Measurements from ENCODE around the gene PAQR8. TPM values are rescaled to one million over a fixed set of nuclear protein-coding genes. Genes with fewer than 3 reads are reported as not detected.

Gene PAQR8
- total and polyA plus RNA-seq, 2 of the 13 experiments (the other 11 are each of a cell fraction or from before 2014, with no cell fraction given), result 37.7 to 50.7 TPM

DNA sequence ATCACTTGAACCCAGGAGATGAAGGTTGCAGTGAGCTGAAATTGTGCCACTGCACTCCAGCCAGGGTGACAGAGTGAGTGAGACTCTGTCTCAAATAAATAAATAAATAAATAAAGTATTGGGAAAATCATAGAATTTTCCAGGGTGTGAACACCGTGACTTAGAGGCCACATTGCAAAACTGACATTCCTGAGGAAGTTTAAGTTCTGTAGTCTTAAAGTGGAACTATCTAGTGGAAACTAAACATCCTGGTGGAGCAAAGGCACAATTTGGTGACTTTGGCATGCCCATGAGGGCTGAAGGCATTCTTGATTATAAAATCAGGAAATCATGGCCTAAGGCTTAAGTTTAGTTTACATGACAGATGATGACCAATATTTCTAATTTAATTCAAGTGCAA is 44.7 kb upstream of the PAQR8 start:
- Histone ChIP-seq H3K9me3 (ENCODE audit: low read length) (no peaks in the 10 kb centered on the region), H2AFZ (ENCODE audit: low read length) (no peak overlapping the region), H3K27me3 (ENCODE audit: control insufficient read depth in 1 of 2, insufficient read depth in 2 of 2, low read length in 2 of 2) (no peaks in the 10 kb centered on the region), H3K9ac (ENCODE audit: insufficient read depth, low read depth, low read length) (no peak overlapping the region), H3K4me2 (ENCODE audit: low read depth, low read length) (no peak overlapping the region), H3K4me1 (ENCODE audit: insufficient read depth, low read length) (peaks cover 36% of the 10 kb centered on the region), H3K79me2 (ENCODE audit: insufficient read depth, low read length) (no peaks in the 10 kb centered on the region), H3K36me3 (replicated peaks in 1 of 2; ENCODE audit: control insufficient read depth in 1 of 2, insufficient read depth in 2 of 2, low read length in 2 of 2) (no peaks in the 10 kb centered on the region), H3K27ac (ENCODE audit: extremely low read length, insufficient read depth, low read length) (no peak overlapping the region), H3K4me3 (replicated peaks in 1 of 3; ENCODE audit: insufficient read depth in 1 of 3, low read depth in 2 of 3, low read length in 3 of 3) (no peak overlapping the region), H4K20me1 (ENCODE audit: insufficient read depth, low read length) (no peaks in the 10 kb centered on the region)
- DNase-seq (ENCODE audit: low spot score) (no peak), ATAC-seq (no peak), FAIRE-seq (no peak)
- BruUV-seq (replicated peaks), result no TSS peak
- ChIA-PET CTCF (ENCODE audit: low intra/inter-chr PET ratio, low total read pairs) (no interaction called here), POLR2A (interaction anchor here (1.1 kb wide), 1 partner anchor 14 kb away, joined by 3 read pairs; no protein-coding TSS in a partner anchor)
- WGBS (ENCODE audit: low lambda C conversion rate), result 97% methylated on average over 1 of the region's 1 CpG
- in situ Hi-C loops (cut with HindIII; ENCODE audit: extremely low pct_ligation_motif_present, low pct_unique_long_range_greater_than_20kb), result no loop called here
- intact Hi-C loops (cut with micrococcal nuclease; ENCODE audit: unreplicated experiment), result no loop called here
- TF ChIP-seq ZNF260 (CRISPR knock-in tag; IDR thresholded peaks at IDR 0.05; ENCODE audit: borderline replicate concordance, low read depth) (no peak), CAMTA2 (CRISPR knock-in tag; IDR thresholded peaks at IDR 0.05; ENCODE audit: borderline replicate concordance) (no peak), ELF1 (CRISPR knock-in tag; IDR thresholded peaks at IDR 0.05) (no peak), ARNT (IDR thresholded peaks at IDR 0.05) (no peak), BCLAF1 (IDR thresholded peaks at IDR 0.05) (no peak)
